GM12878 (cell line): ENCODE data around the gene CASP5.

Source experiments
- MYC ChIP-seq: IDR thresholded peaks from 2 replicates; pipeline ENCODE4 v1.6.1; 2011; ENCODE audit warnings: mild to moderate bottlenecking, low read length, moderate library complexity, inconsistent platforms; ENCODE audit not compliant: insufficient read depth, insufficient replicate concordance, insufficient read length, severe bottlenecking
- REST ChIP-seq: IDR thresholded peaks from 2 replicates; pipeline ENCODE4 v1.6.1; 2012; ENCODE audit warnings: mild to moderate bottlenecking, low read depth, low read length
- TF ChIP-seq, protein P1 (sequence below), 3 experiments: IDR thresholded peaks in 2 of 3; conservative IDR thresholded peaks in 1 of 3; 2 replicates each; pipeline ENCODE4 v1.5.1; 2011; ENCODE audit warnings: low read depth in 3 of 3, low read length in 3 of 3, mild to moderate bottlenecking in 3 of 3, control low read depth in 2 of 3, moderate library complexity in 2 of 3, inconsistent platforms in 1 of 3, mixed read lengths in 1 of 3; ENCODE audit not compliant: control insufficient read depth in 2 of 3, insufficient read depth in 1 of 3; ENCODE audit errors: extremely low read depth in 1 of 3

DNA sequence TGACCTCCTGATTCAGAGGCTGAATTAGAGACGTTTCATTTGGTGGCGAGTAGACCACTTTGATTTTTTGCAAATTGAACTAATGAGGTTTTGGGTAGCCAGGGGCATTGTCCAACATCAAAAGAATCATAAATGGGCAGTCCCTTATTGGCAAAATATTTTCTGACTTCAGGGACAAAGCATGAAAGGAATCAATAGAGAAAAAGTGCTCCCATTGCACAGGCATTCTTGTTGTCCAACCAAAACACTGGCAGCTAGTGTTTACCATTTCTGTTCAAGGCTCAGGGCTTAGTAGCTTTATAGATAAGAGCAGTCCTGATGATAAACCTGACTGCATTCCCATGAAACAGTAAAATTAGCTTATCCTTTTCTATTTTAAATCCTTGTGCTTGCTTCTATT lies 28.6 kb upstream of the CASP5 start:
- TF ChIP-seq REST (no peak), MYC (no peak)
- TF ChIP-seq, protein P1, sequence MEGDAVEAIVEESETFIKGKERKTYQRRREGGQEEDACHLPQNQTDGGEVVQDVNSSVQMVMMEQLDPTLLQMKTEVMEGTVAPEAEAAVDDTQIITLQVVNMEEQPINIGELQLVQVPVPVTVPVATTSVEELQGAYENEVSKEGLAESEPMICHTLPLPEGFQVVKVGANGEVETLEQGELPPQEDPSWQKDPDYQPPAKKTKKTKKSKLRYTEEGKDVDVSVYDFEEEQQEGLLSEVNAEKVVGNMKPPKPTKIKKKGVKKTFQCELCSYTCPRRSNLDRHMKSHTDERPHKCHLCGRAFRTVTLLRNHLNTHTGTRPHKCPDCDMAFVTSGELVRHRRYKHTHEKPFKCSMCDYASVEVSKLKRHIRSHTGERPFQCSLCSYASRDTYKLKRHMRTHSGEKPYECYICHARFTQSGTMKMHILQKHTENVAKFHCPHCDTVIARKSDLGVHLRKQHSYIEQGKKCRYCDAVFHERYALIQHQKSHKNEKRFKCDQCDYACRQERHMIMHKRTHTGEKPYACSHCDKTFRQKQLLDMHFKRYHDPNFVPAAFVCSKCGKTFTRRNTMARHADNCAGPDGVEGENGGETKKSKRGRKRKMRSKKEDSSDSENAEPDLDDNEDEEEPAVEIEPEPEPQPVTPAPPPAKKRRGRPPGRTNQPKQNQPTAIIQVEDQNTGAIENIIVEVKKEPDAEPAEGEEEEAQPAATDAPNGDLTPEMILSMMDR (IDR thresholded peaks at IDR 0.05 in 2 of 3, conservative IDR thresholded peaks at IDR 0.05 in 1 of 3; ENCODE audit: control insufficient read depth in 2 of 3, extremely low read depth in 1 of 3, insufficient read depth in 1 of 3, low read depth in 3 of 3, low read length in 3 of 3): no peak
